SK-N-SH (cell line): Measurements from ENCODE around the gene ADCYAP1R1. TPM values are rescaled to one million over a fixed set of nuclear protein-coding genes. Genes with fewer than 3 reads are reported as not detected.
A peak's percentile ranks its signal among the peaks of the same experiment; 100 is the strongest.

Experiments used
- CTCF ChIA-PET: fragments of 300-600, 350-600 bp; formaldehyde crosslinking; extraction: SDS; loops from one replicate; lab custom pipeline; 2021; lab: Yijun Ruan, JAX
- POLR2A ChIA-PET: fragments of 350-600 bp; sonication (Branson Sonifier 250); formaldehyde crosslinking; extraction: SDS; loops from one replicate; lab custom pipeline; 2020; ENCODE audit warnings: antibody characterized with exemption, inconsistent platforms; lab: Yijun Ruan, JAX
- DNase-seq: peaks from one replicate; pipeline ENCODE4 v3.0.0; 2012
- H2AFZ ChIP-seq: fragments of 200-600 bp; sonication (generic); 2 replicates; pipeline ENCODE4 v1.8.1; 2016; ENCODE audit warnings: antibody characterized with exemption, mild to moderate bottlenecking, low read depth
- H3F3A ChIP-seq: fragments of 200-600 bp; sonication (generic); replicated peaks from 2 replicates; pipeline ENCODE3; 2016; ENCODE audit warnings: antibody characterized with exemption, mild to moderate bottlenecking; ENCODE audit not compliant: insufficient read depth
- H3K27ac ChIP-seq, 2 experiments: fragments of 200-500 bp in 1 of 2; fragments of 200-600 bp in 1 of 2; sonication (Bioruptor generic) in 1 of 2; sonication (generic), shearing (Covaris generic) in 1 of 2; 2 replicates each; pipeline versions ENCODE4 v1.5.1 to v1.6.1; 2014 to 2016; ENCODE audit warnings: low read depth in 2 of 2, inconsistent platforms in 1 of 2, low read length in 1 of 2, mild to moderate bottlenecking in 1 of 2, mixed read lengths in 1 of 2
- H3K27me3 ChIP-seq: fragments of 200-600 bp; sonication (generic), shearing (Covaris generic); 2 replicates; pipeline ENCODE4 v1.6.1; 2016; ENCODE audit warnings: mixed run types; ENCODE audit not compliant: insufficient read depth
- H3K36me3 ChIP-seq, 2 experiments: fragments of 200-500 bp in 1 of 2; fragments of 200-600 bp in 1 of 2; sonication (Bioruptor generic) in 1 of 2; sonication (generic) in 1 of 2; replicated peaks in 1 of 2; 2 replicates each; pipeline versions ENCODE3 to v1.5.1; 2014 to 2016; ENCODE audit warnings: low read length in 1 of 2, mild to moderate bottlenecking in 1 of 2; ENCODE audit not compliant: insufficient read depth in 2 of 2, control insufficient read depth in 1 of 2
- H3K4me1 ChIP-seq, 2 experiments: fragments of 200-500 bp in 1 of 2; fragments of 200-600 bp in 1 of 2; sonication (Bioruptor generic) in 1 of 2; sonication (generic), shearing (Covaris generic) in 1 of 2; 2 replicates each; pipeline versions ENCODE4 v1.5.1 to v1.6.1; 2014 to 2016; ENCODE audit warnings: low read depth in 1 of 2, low read length in 1 of 2, mixed run types in 1 of 2; ENCODE audit not compliant: insufficient read depth in 2 of 2, control insufficient read depth in 1 of 2
- H3K4me2 ChIP-seq: fragments of 200-600 bp; sonication (generic), shearing (Covaris generic); 2 replicates; pipeline ENCODE4 v1.6.1; 2017; ENCODE audit warnings: mixed run types
- H3K4me3 ChIP-seq, 2 experiments: fragments of 200-500 bp in 1 of 2; fragments of 200-600 bp in 1 of 2; sonication (Bioruptor generic) in 1 of 2; sonication (generic), shearing (Covaris generic) in 1 of 2; 2 replicates each; pipeline versions ENCODE4 v1.5.1 to v1.8.1; 2014 to 2016; ENCODE audit warnings: low read depth in 2 of 2, inconsistent platforms in 1 of 2, low read length in 1 of 2, mild to moderate bottlenecking in 1 of 2, mixed read lengths in 1 of 2, moderate library complexity in 1 of 2
- H3K79me2 ChIP-seq: fragments of 200-600 bp; sonication (generic); 2 replicates; pipeline ENCODE4 v1.8.1; 2017; ENCODE audit warnings: mild to moderate bottlenecking; ENCODE audit not compliant: insufficient read depth
- H3K9ac ChIP-seq: fragments of 200-600 bp; sonication (generic); 2 replicates; pipeline ENCODE4 v1.6.1; 2017; ENCODE audit warnings: mixed run types
- H3K9me2 ChIP-seq: fragments of 200-600 bp; sonication (generic); 2 replicates; pipeline ENCODE4 v1.6.1; 2017; ENCODE audit warnings: mixed run types
- H3K9me3 ChIP-seq: fragments of 200-600 bp; sonication (generic); 2 replicates; pipeline ENCODE4 v1.6.1; 2017; ENCODE audit warnings: mixed run types, mild to moderate bottlenecking, moderate library complexity
- H4K20me1 ChIP-seq: fragments of 200-600 bp; sonication (generic); 2 replicates; pipeline ENCODE4 v1.6.1; 2017; ENCODE audit warnings: mild to moderate bottlenecking, mixed run types; ENCODE audit not compliant: insufficient read depth
- EP300 ChIP-seq, 2 experiments: IDR thresholded peaks; 2 replicates each; pipeline versions ENCODE4 v1.4.0 to v1.6.1; 2012; ENCODE audit warnings: borderline replicate concordance in 1 of 2, low read depth in 1 of 2, low read length in 1 of 2
- EZH2phosphoT487 ChIP-seq: fragments of 200-600 bp; sonication (generic); IDR thresholded peaks from 2 replicates; pipeline ENCODE4 v1.6.1; 2017; ENCODE audit warnings: low read depth, mixed run types, mild to moderate bottlenecking, antibody characterized with exemption, moderate library complexity, borderline replicate concordance
- NFIC ChIP-seq: IDR thresholded peaks from 2 replicates; pipeline ENCODE4 v1.4.0; 2012; ENCODE audit warnings: borderline replicate concordance
- RXRA ChIP-seq: IDR thresholded peaks from 2 replicates; pipeline ENCODE4 v1.4.0; 2012; ENCODE audit warnings: low read depth, mild to moderate bottlenecking, borderline replicate concordance
- TAF1 ChIP-seq: IDR thresholded peaks from 2 replicates; pipeline ENCODE4 v1.6.1; 2012; ENCODE audit warnings: low read depth, mild to moderate bottlenecking, low read length, moderate library complexity, borderline replicate concordance
- ZBTB33 ChIP-seq: IDR thresholded peaks from 2 replicates; pipeline ENCODE4 v1.4.0; 2012; ENCODE audit warnings: low read depth, borderline replicate concordance
- WGBS: methylation state at CpG from one replicate; pipeline ENCODE4 v1.1.6; 2017; ENCODE audit warnings: low lambda C conversion rate; 5-methylcytosine and 5-hydroxymethylcytosine counted together
- polyA plus RNA-seq, 3 experiments: library from polyadenylated mRNA; depleted of rRNA; stranded (reverse); fragments of >200 nt; gene quantifications; 2 replicates each; pipeline ENCODE4 v1.2.3, GENCODE V29; 2012
- TF ChIP-seq, protein P1 (sequence below): IDR thresholded peaks from 2 replicates; pipeline ENCODE4 v1.4.0; 2012; ENCODE audit warnings: low read depth

The ADCYAP1R1 gene
- polyA plus RNA-seq, 1 of the 3 experiments (the other 2 are of a cell fraction), result 0.08 TPM

- Histone ChIP-seq H3K4me1 (peaks cover 0 to 66% of the 10 kb centered on the region in 2 experiments; a peak in 2 of 4 replicates), H3K9me3 (no peaks in the 10 kb centered on the region), H3K4me3 (no peak overlapping the region), H3K9me2 (no peaks in the 10 kb centered on the region), H3K27ac (no peak overlapping the region; a peak in 1 of 4 replicates), H3K9ac (no peak overlapping the region), H4K20me1 (no peaks in the 10 kb centered on the region), H3K79me2 (no peaks in the 10 kb centered on the region), H3F3A (no peaks in the 10 kb centered on the region), H2AFZ (no peak overlapping the region), H3K36me3 (no peaks in the 10 kb centered on the region), H3K27me3 (peaks cover 43% of the 10 kb centered on the region), H3K4me2 (no peak overlapping the region)
- DNase-seq, result no peak
- POLR2A ChIA-PET, result no interaction called here
- TF ChIP-seq EZH2phosphoT487 (no peak), ZBTB33 (no peak), NFIC (no peak)
- TF ChIP-seq, protein P1, sequence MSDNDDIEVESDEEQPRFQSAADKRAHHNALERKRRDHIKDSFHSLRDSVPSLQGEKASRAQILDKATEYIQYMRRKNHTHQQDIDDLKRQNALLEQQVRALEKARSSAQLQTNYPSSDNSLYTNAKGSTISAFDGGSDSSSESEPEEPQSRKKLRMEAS, result no peak
- CTCF ChIA-PET, result interaction anchor here (0.6 to 31.5 kb wide), 10 partner anchors 9 to 108 kb away, joined by 3 to 337 read pairs (median 4); no protein-coding TSS in a partner anchor
- 62% methylated on average over 5 of the region's 5 CpGs for WGBS
These were observed 5.4 kb upstream of the ADCYAP1R1 start for GRCh38 chr7:31046723-31047122.

DNA sequence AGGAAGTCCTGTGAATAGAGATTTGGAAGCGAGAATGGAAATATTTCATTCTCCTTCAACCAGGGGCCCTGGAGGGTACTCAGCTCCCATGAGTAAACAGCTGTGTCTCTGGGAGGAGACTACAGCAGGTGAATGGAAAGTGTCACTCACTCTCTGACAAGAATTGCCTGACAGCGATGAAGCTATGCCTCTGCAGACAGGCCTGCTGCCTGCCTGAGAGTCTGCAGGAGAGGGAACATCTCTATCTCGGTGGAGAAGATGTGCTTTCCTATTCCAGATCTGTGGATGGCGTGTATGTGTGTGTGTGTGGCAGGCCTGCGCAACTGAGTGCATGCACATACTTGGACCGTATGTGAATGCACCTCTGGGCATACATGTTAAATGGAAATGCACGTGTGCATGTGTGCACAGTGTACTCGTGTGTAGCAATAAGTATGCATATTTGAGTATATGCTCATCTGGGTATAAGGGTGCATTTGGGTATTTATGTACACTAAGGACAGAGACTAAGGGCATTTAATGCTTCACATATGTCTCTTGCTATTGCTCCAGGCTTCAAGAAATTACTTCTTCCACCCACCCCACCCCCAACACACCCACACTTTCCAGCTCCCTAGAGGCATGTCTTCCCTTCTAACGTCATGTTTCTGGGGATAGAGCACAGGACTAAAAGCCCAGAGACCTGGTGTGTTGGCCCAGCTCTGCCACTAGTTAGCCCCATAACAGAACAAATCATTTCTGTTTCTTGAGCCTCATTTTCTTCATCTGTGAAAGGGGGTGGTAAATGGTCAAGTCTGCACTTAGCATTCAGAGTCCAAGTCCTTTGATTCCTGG, 4.6 kb upstream of the ADCYAP1R1 start:
- H3K79me2 ChIP-seq, result no peaks in the 10 kb centered on the region
- no peak overlapping the region for H2AFZ ChIP-seq
- H3F3A ChIP-seq, result no peaks in the 10 kb centered on the region
- H3K9ac ChIP-seq, result no peak overlapping the region
- 0 out of 4 replicates have a peak, but pooled peaks of 1 of the 2 experiments have one; percentile 28 for TF ChIP-seq EP300 (IDR thresholded peaks at IDR 0.05; ENCODE audit: borderline replicate concordance in 1 of 2, low read depth in 1 of 2, low read length in 1 of 2)
- TF ChIP-seq TAF1, result no peak
- TF ChIP-seq RXRA, result no peak
- peak overlapping the region in 1 of 2 experiments; percentile 89; a peak in 2 of 4 replicates for H3K27ac ChIP-seq
- H4K20me1 ChIP-seq, result no peaks in the 10 kb centered on the region
- CTCF ChIA-PET, result interaction anchor here (0.6 to 31.5 kb wide), 9 partner anchors 8 to 87 kb away, joined by 3 to 337 read pairs (median 5); no protein-coding TSS in a partner anchor
- H3K4me2 ChIP-seq, result no peak overlapping the region
- no peak overlapping the region for H3K4me3 ChIP-seq
- no peak for DNase-seq
- 48% methylated on average over 9 of the region's 9 CpGs for WGBS
- H3K36me3 ChIP-seq, result no peaks in the 10 kb centered on the region
- no peaks in the 10 kb centered on the region for H3K9me3 ChIP-seq
- peaks cover 0 to 64% of the 10 kb centered on the region in 2 experiments; a peak in 2 of 4 replicates for H3K4me1 ChIP-seq
- H3K27me3 ChIP-seq, result peaks cover 43% of the 10 kb centered on the region
- POLR2A ChIA-PET, result no interaction called here
- H3K9me2 ChIP-seq, result no peaks in the 10 kb centered on the region
